LNCAP (cell line): Measurements from ENCODE around the gene WBP2NL.

Source experiments
- TF ChIP-seq, protein P1 (sequence below): fragments of 450-650 bp; IDR thresholded peaks from 2 replicates; pipeline ENCODE4 v1.5.1; 2017; ENCODE audit warnings: mild to moderate bottlenecking

The WBP2NL gene

DNA sequence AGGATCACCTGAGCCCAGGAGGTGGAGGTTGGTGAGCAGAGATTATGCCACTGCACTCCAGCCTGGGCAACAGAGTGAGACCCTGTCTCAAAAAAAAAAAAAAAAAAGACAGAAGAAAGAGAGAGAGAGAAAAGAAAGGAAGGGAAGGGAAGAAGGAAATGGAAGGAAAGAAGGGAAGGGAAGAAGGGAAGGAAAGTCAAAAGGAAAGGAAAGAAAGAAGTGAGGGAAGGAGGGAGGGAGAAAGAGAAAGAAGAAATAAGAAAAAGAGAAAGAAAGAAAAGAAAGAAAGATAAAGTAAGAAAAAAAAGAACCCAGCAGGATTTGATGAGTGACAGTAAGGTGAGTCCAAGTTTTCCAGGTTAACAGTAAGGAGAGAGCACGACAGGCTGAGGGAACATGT lies 19.6 kb downstream of the WBP2NL start:
- TF ChIP-seq, protein P1, sequence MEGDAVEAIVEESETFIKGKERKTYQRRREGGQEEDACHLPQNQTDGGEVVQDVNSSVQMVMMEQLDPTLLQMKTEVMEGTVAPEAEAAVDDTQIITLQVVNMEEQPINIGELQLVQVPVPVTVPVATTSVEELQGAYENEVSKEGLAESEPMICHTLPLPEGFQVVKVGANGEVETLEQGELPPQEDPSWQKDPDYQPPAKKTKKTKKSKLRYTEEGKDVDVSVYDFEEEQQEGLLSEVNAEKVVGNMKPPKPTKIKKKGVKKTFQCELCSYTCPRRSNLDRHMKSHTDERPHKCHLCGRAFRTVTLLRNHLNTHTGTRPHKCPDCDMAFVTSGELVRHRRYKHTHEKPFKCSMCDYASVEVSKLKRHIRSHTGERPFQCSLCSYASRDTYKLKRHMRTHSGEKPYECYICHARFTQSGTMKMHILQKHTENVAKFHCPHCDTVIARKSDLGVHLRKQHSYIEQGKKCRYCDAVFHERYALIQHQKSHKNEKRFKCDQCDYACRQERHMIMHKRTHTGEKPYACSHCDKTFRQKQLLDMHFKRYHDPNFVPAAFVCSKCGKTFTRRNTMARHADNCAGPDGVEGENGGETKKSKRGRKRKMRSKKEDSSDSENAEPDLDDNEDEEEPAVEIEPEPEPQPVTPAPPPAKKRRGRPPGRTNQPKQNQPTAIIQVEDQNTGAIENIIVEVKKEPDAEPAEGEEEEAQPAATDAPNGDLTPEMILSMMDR = no peak

DNA sequence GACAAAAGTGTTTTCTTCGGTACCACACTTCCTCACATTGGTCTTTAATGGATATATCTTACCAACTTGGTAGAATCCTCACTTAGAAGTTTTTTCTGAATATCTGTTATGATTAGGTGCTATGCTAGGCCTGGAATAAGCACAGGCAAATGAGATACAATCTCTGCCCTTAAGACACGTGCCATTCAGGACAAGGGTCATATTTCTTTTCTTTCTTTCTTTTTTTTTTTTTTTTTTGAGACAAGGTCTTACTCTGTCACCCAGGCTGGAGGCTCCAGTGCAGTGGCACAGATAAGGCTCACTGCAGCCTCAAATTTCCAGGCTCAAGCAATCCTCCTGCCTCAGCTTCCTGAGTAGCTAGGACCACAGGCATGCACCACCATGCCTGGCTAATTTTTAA lies 23.0 kb downstream of the WBP2NL start:
- TF ChIP-seq, protein P1 = no peak

DNA sequence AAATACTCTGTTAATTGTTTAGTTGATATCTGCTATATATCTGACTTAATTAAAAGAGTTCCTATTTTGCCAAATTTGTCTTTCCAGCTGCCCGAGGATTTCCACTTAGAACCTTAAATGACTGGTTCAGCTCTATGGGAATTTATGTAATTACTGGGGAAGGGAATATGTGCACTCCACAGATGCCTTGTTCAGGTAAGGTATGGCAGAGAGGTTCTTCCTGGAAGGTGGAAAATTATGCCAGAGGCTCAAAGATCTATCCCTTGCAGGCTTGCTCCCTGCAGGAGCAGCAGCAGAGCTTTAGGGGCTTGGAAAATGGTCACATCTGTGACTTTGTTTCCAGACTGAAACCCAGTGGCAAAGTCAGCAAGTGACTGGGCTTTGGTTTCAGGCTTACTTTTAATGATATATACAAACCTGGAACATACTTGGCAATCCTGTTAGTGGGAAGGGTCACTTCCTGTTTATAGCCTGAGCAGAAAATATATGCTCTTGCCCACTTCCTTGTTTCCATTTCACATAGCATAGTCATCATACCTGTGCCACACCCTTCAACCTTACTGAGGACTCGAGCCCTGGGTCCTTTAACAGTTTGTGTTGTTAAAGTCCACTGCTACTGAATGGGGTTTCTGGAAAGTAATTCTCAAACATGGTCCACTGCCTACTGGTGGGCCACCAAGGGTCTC lies 23.7 kb downstream of the WBP2NL start:
- TF ChIP-seq, protein P1 = no peak

DNA sequence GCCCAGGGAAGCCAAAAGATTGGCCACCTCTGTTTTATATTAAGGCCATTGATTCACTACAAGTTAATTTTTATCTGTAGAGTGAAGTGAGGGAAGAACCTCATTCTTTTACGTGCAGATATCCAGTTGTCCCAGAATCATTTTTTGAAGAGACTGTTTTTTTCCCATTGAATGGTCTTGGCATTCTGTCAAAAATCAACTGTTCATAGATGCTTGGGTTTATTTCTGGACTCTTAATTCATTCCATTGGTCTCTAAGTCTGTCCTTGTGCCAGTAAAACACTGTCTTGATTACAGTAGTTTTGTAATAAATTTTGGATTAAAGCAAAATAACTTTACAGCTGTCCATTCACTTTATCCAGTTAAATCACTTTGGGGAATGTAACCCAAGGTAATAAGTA lies 26.8 kb downstream of the WBP2NL start:
- TF ChIP-seq, protein P1 = no peak

DNA sequence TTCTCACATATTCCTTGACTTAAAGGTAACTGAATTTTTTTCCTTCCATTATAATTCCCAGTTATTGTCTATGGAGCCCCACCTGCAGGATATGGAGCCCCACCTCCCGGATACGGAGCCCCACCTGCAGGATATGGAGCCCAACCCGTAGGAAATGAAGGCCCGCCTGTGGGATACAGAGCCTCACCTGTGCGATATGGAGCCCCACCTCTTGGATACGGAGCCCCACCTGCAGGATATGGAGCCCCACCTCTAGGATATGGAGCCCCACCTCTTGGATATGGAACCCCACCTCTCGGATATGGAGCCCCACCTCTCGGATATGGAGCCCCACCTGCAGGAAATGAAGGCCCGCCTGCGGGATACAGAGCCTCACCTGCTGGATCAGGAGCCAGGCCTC lies 28.1 kb downstream of the WBP2NL start:
- TF ChIP-seq, protein P1 = no peak

DNA sequence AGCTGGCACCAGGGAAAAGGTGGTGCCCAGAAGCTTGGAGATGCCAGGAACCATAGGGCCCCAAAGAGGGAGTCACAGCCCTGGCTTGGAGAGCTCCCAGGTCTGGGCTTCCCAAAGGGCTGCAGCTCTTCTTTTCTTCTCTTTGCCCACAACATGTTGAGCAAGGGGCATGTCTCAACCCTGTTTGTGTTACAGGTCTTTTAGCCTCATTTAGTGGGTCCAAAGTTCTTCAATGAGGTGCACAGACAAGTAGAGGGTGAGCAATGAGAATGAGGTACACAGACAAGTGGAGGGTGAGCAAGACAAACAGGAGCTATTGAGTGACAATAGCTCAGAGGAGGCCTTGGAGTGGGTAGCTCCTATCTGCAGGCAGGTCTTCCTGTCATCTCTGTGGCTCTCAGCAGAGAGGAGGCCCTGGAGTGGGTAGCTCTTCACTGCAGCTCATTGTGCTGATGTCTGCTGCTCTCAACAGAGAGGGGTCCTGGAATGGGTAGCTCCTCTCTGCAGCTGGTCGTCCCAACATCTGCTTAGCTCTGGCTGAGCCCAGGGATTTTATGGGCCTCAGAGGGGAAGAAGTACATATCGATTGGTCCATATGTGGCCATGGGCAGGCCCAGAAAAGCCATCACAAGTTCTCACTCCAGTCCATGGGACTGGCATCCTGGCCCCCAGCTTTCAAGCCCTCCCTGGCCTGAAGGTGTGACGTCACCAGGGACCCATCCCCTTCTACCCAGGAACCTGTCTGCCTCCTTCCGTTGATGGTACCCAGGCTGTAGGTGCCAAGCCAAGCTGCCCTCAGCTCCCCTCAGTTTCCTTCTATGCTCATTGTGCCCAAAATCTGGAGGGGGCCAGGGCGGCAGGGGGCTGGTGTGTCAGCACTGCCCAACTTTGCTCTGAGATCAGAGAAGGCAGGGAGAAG lies 34.9 kb downstream of the WBP2NL start:
- TF ChIP-seq, protein P1 = no peak

DNA sequence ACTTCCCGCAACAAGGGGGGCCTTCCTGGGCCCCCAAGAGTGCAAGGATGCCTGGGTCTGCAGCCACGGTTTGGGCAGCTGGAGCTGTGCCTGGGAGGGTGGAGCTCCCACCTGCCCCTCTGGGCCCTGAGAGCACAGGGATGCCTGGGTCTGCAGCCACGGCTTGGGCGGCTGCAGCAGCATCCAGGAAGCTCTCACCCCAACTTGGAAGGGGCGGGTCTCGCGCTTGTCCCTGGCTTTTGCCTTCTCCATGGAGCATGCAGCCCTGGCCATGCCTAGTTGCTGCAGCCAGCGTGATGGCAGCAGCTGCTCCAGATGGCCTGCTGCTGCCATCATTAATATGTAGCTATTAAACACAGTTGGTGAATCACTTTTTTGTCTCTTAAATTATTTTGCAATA lies 36.7 kb downstream of the WBP2NL start:
- TF ChIP-seq, protein P1 = no peak
